ENCODE data around the gene TPGS2.

Gene TPGS2

GRCh38 chr18:36792634-36793283 is 36.0 kb downstream of the TPGS2 start:
- DNase-seq (ENCODE audit: low spot score), result no peak
- no peak for TF ChIP-seq CTCF (IDR thresholded peaks at IDR 0.05; ENCODE audit: extremely low read depth, missing control alignments)

- DNase-seq (ENCODE audit: low spot score), result no peak
- no peak for TF ChIP-seq CTCF (IDR thresholded peaks at IDR 0.05; ENCODE audit: extremely low read depth, missing control alignments)
Measured at GRCh38 chr18:36786686-36787085, 42.1 kb downstream of the TPGS2 start.

- DNase-seq (ENCODE audit: low spot score), result no peak
- TF ChIP-seq CTCF (IDR thresholded peaks at IDR 0.05; ENCODE audit: extremely low read depth, missing control alignments), result no peak
Measured at GRCh38 chr18:36783792-36784191, 45.0 kb downstream of the TPGS2 start.

- no peak for DNase-seq (ENCODE audit: low spot score)
- no peak for TF ChIP-seq CTCF (IDR thresholded peaks at IDR 0.05; ENCODE audit: extremely low read depth, missing control alignments)
Measured at GRCh38 chr18:36782710-36783109, 46.1 kb downstream of the TPGS2 start.

- no peak for TF ChIP-seq CTCF (IDR thresholded peaks at IDR 0.05; ENCODE audit: extremely low read depth, missing control alignments)
- DNase-seq (ENCODE audit: low spot score), result no peak
Measured at GRCh38 chr18:36780748-36781147, 48.1 kb downstream of the TPGS2 start.

GRCh38 chr18:36777566-36777965 is 51.2 kb downstream of the TPGS2 start:
- no peak for TF ChIP-seq CTCF (IDR thresholded peaks at IDR 0.05; ENCODE audit: extremely low read depth, missing control alignments)
- no peak for DNase-seq (ENCODE audit: low spot score)

- no peak for DNase-seq (ENCODE audit: low spot score)
- no peak for TF ChIP-seq CTCF (IDR thresholded peaks at IDR 0.05; ENCODE audit: extremely low read depth, missing control alignments)
Measured at GRCh38 chr18:36776650-36777049, 52.2 kb downstream of the TPGS2 start.
